Fibroblast of lung (primary cell): ENCODE measurements around the gene PAPOLA. TPM values are rescaled to one million over a fixed set of nuclear protein-coding genes. Genes with fewer than 3 reads are reported as not detected.

Experiments
- DNase-seq, 2 donors: peaks; one replicate each; pipeline versions ENCODE4 v3.0.0 to v3.0.0-alpha.2; 2010; ENCODE audit warnings: low read depth in 2 of 2
- H2AFZ ChIP-seq: 2 replicates; pipeline ENCODE4 v1.5.1; 2012; ENCODE audit warnings: low read length, control low read depth, inconsistent platforms
- H3K27ac ChIP-seq: 2 replicates; pipeline ENCODE4 v1.5.1; 2011; ENCODE audit warnings: low read length, control low read depth; ENCODE audit not compliant: insufficient read depth
- H3K27me3 ChIP-seq: 2 replicates; pipeline ENCODE4 v1.5.1; 2011; ENCODE audit warnings: mild to moderate bottlenecking, low read length; ENCODE audit not compliant: control insufficient read depth, insufficient read depth
- H3K36me3 ChIP-seq: 2 replicates; pipeline ENCODE4 v1.5.1; 2011; ENCODE audit warnings: low read length; ENCODE audit not compliant: control insufficient read depth, insufficient read depth
- H3K4me1 ChIP-seq: 2 replicates; pipeline ENCODE4 v1.5.1; 2011; ENCODE audit warnings: low read length; ENCODE audit not compliant: control insufficient read depth, insufficient read depth; ENCODE audit errors: extremely low read depth
- H3K4me2 ChIP-seq: 2 replicates; pipeline ENCODE4 v1.5.1; 2011; ENCODE audit warnings: low read length, control low read depth; ENCODE audit not compliant: insufficient read depth; ENCODE audit errors: extremely low read depth
- H3K4me3 ChIP-seq, 4 experiments: fragments of 200-600 bp in 1 of 4; sonication (generic) in 1 of 4; replicated peaks in 1 of 4; 2 replicates each; pipeline ENCODE4 v1.5.1; 2011 to 2016; ENCODE audit warnings: low read length in 4 of 4, low read depth in 3 of 4, mild to moderate bottlenecking in 3 of 4, control low read depth in 2 of 4, inconsistent platforms in 1 of 4, mixed read lengths in 1 of 4; ENCODE audit not compliant: insufficient read depth in 1 of 4; ENCODE audit errors: control extremely low read depth in 1 of 4
- H3K79me2 ChIP-seq: 2 replicates; pipeline ENCODE4 v1.5.1; 2012; ENCODE audit warnings: mild to moderate bottlenecking, low read length, inconsistent platforms; ENCODE audit not compliant: control insufficient read depth, insufficient read depth
- H3K9ac ChIP-seq: 2 replicates; pipeline ENCODE4 v1.5.1; 2011; ENCODE audit warnings: mild to moderate bottlenecking, low read length, control low read depth; ENCODE audit not compliant: insufficient read depth
- H3K9me3 ChIP-seq: 2 replicates; pipeline ENCODE4 v1.5.1; 2012; ENCODE audit warnings: low read depth, low read length; ENCODE audit not compliant: control insufficient read depth, insufficient read depth
- H4K20me1 ChIP-seq: 2 replicates; pipeline ENCODE4 v1.5.1; 2011; ENCODE audit warnings: low read length; ENCODE audit not compliant: control insufficient read depth, insufficient read depth; ENCODE audit errors: extremely low read depth
- CTCF ChIP-seq, 2 donors: IDR thresholded peaks in 1 of 2; conservative IDR thresholded peaks in 1 of 2; 1 replicate in 1 of 2; 2 replicates in 1 of 2; pipeline ENCODE4 v1.5.1; 2011 to 2012; ENCODE audit warnings: low read length in 2 of 2, control low read depth in 1 of 2, inconsistent platforms in 1 of 2, low read depth in 1 of 2, mild to moderate bottlenecking in 1 of 2
- EZH2 ChIP-seq: IDR thresholded peaks from 2 replicates; pipeline ENCODE4 v1.5.1; 2012; ENCODE audit warnings: low read length, control low read depth, mild to moderate bottlenecking; ENCODE audit errors: missing control alignments
- polyA plus RNA-seq, 2 donors: library from polyadenylated mRNA; depleted of rRNA in 1 of 2; stranded (reverse) in 1 of 2; unstranded in 1 of 2; fragments of >200 nt; gene quantifications; 2 replicates each; pipeline ENCODE4 v1.2.1, GENCODE V29; 2011 to 2012; ENCODE audit warnings: missing spikeins in 1 of 2
- total RNA-seq: library from RNA; depleted of rRNA; stranded (reverse); fragments of >200 nt; gene quantifications from 2 replicates; pipeline ENCODE4 v1.2.1, GENCODE V29; 2014

PAPOLA gene
- total and polyA plus RNA-seq, 2 donors (not counting 1 experiment from before 2014, with no cell fraction given) = 109 to 141 TPM

GRCh38 chr14:96571311-96571710, 69.1 kb downstream of the PAPOLA start:
- Histone ChIP-seq H3K27ac (no peak overlapping the region), H3K9ac (no peak overlapping the region), H3K4me2 (no peak overlapping the region), H3K4me1 (peaks cover 2% of the 10 kb centered on the region), H3K4me3 (no peak overlapping the region), H2AFZ (no peak overlapping the region), H3K27me3 (no peaks in the 10 kb centered on the region), H3K79me2 (no peaks in the 10 kb centered on the region), H4K20me1 (no peaks in the 10 kb centered on the region), H3K9me3 (no peaks in the 10 kb centered on the region), H3K36me3 (no peaks in the 10 kb centered on the region)
- TF ChIP-seq CTCF (conservative IDR thresholded peaks at IDR 0.05 in 1 of 2, IDR thresholded peaks at IDR 0.05 in 1 of 2; ENCODE audit: low read depth in 1 of 2, low read length in 2 of 2) (no peak), EZH2 (no peak)
- DNase-seq = no peak

GRCh38 chr14:96573473-96574100, 71.4 kb downstream of the PAPOLA start:
- Histone ChIP-seq H3K9ac (no peak overlapping the region), H3K4me2 (no peak overlapping the region), H3K4me3 (no peak overlapping the region), H3K4me1 (peaks cover 2% of the 10 kb centered on the region), H3K27ac (no peak overlapping the region), H2AFZ (no peak overlapping the region), H3K36me3 (no peaks in the 10 kb centered on the region), H4K20me1 (no peaks in the 10 kb centered on the region), H3K79me2 (no peaks in the 10 kb centered on the region), H3K9me3 (no peaks in the 10 kb centered on the region), H3K27me3 (no peaks in the 10 kb centered on the region)
- TF ChIP-seq CTCF (conservative IDR thresholded peaks at IDR 0.05 in 1 of 2, IDR thresholded peaks at IDR 0.05 in 1 of 2; ENCODE audit: low read depth in 1 of 2, low read length in 2 of 2) (no peak), EZH2 (no peak)
- no peak for DNase-seq

- H3K9ac ChIP-seq = no peak overlapping the region
- no peak overlapping the region for H3K27ac ChIP-seq
- no peaks in the 10 kb centered on the region for H3K36me3 ChIP-seq
- no peak overlapping the region for H2AFZ ChIP-seq
- H3K27me3 ChIP-seq = no peaks in the 10 kb centered on the region
- no peaks in the 10 kb centered on the region for H3K9me3 ChIP-seq
- DNase-seq = no peak
- H4K20me1 ChIP-seq = no peaks in the 10 kb centered on the region
- H3K4me2 ChIP-seq = no peak overlapping the region
- no peak overlapping the region for H3K4me3 ChIP-seq
- no peak for TF ChIP-seq CTCF (conservative IDR thresholded peaks at IDR 0.05 in 1 of 2, IDR thresholded peaks at IDR 0.05 in 1 of 2; ENCODE audit: low read depth in 1 of 2, low read length in 2 of 2)
- no peak for TF ChIP-seq EZH2
- H3K79me2 ChIP-seq = no peaks in the 10 kb centered on the region
- H3K4me1 ChIP-seq = peaks cover 2% of the 10 kb centered on the region
Observed at GRCh38 chr14:96574171-96574632, 72.0 kb downstream of the PAPOLA start.
